Fibroblast of villous mesenchyme (primary cell): Measurements from ENCODE around the gene PCDHGB4. TPM values are rescaled to one million over a fixed set of nuclear protein-coding genes. Genes with fewer than 3 reads are reported as not detected.

ENCODE experiments used
- DNase-seq: peaks from one replicate; pipeline ENCODE4 v3.0.0-alpha.2; 2010; ENCODE audit warnings: low read depth
- H3K4me3 ChIP-seq: 2 replicates; pipeline ENCODE4 v1.5.1; 2011; ENCODE audit warnings: low read depth, mild to moderate bottlenecking, low read length
- CTCF ChIP-seq: IDR thresholded peaks from 2 replicates; pipeline ENCODE4 v1.5.1; 2012; ENCODE audit warnings: low read depth, mild to moderate bottlenecking, low read length; ENCODE audit not compliant: insufficient read depth
- total RNA-seq: library from RNA; depleted of rRNA; stranded (reverse); fragments of >200 nt; gene quantifications from 2 replicates; pipeline ENCODE4 v1.2.3, GENCODE V29; 2012

The PCDHGB4 gene
- total RNA-seq, 1 donor = 13.4 TPM

DNA sequence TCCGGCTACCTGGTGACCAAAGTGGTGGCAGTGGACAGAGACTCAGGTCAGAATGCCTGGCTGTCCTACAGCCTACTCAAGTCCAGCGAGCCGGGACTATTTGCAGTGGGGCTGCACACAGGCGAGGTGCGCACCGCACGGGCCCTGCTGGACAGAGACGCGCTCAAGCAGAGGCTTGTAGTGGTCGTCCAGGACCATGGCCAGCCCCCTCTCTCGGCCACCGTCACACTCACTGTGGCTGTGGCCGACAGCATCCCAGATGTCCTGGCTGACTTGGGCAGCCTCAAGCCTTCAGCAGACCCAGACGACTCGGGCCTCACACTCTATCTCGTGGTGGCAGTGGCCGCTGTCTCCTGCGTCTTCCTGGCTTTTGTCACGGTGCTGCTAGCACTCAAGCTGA is 30.5 kb upstream of the PCDHGB4 start:
- no peak for TF ChIP-seq CTCF
- no peak for DNase-seq
- no peak overlapping the region for H3K4me3 ChIP-seq

GRCh38 chr5:141359790-141360426 is 27.6 kb upstream of the PCDHGB4 start, which contains the start of gene PCDHGB2:
Gene PCDHGB2, plus strand, starts transcription at chr5:141359994. Its CDS starts 142 bp downstream, at chr5:141360136.
- peak; percentile 40 for TF ChIP-seq CTCF
- peak within 1 kb of the TSS; percentile 48 for H3K4me3 ChIP-seq
- DNase-seq = peak; percentile 51

GRCh38 chr5:141360685-141361084 is 26.8 kb upstream of the PCDHGB4 start:
- DNase-seq = no peak
- no peak overlapping the region for H3K4me3 ChIP-seq
- no peak for TF ChIP-seq CTCF

GRCh38 chr5:141362719-141363118 is 24.8 kb upstream of the PCDHGB4 start:
- H3K4me3 ChIP-seq = no peak overlapping the region
- no peak for DNase-seq
- TF ChIP-seq CTCF = no peak

DNA sequence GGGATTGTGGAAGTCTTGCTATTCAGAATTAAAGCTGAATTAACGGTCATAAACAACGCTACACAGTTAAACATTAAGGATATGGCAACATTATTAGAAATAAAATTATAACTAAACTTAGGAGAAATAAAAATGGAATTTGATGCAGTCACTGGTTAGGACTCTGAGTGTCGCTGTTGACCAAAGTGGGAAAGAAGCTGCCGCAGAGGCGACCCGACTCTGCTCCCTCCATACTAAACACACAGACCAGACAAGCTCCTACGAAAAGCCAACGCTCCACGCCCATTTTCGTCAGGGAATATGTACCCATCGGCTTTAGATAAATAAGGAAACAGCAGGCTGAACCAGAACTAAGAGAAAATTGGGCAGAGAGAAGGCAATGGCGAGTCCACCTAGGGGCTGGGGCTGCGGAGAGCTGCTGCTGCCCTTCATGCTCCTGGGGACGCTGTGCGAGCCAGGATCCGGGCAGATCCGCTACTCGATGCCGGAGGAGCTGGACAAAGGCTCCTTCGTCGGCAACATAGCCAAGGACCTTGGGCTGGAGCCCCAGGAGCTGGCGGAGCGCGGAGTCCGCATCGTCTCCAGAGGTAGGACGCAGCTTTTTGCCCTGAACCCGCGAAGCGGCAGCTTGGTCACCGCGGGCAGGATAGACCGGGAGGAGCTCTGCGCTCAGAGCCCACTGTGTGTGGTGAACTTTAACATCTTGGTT is 23.4 kb upstream of the PCDHGB4 start, which contains the start of gene PCDHGA5:
TSS of gene PCDHGA5 (plus strand) at position 211 of the 709 bp plus-strand sequence. CDS start at position 380, 169 bp downstream.
- no peak for DNase-seq
- TF ChIP-seq CTCF = peak; percentile 2
- no peak within 1 kb of the TSS for H3K4me3 ChIP-seq

DNA sequence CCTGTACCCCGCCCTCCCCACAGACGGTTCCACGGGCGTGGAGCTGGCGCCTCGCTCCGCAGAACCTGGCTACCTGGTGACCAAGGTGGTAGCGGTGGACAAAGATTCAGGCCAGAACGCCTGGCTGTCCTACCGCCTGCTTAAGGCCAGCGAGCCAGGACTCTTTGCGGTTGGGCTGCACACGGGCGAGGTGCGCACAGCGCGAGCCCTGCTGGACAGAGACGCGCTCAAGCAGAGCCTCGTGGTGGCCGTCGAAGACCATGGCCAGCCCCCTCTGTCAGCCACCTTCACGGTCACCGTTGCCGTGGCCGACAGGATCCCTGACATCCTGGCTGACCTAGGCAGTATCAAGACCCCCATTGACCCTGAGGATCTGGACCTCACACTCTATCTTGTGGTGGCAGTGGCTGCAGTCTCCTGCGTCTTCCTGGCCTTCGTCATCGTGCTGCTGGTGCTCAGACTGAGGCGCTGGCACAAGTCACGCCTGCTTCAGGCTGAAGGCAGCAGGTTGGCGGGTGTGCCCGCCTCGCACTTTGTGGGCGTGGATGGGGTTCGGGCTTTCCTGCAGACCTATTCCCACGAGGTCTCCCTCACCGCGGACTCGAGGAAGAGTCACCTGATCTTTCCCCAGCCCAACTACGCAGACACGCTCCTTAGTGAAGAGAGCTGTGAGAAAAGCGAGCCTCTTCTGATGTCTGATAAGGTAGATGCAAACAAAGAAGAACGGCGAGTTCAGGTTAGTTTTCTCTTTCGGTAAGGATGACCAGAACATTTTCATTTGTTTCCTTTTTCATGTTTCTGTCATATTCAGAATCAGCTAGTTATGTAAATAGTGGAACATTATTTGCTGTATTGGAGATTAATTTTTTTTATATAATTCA is 21.2 kb upstream of the PCDHGB4 start:
- no peak overlapping the region for H3K4me3 ChIP-seq
- DNase-seq = no peak
- no peak for TF ChIP-seq CTCF
